Hepatocyte (in vitro differentiated cells): ENCODE results near the gene GTF3C1. TPM values are rescaled to one million over a fixed set of nuclear protein-coding genes. Genes with fewer than 3 reads are reported as not detected.

Experiments
- DNase-seq: peaks from one replicate; pipeline ENCODE4 v3.0.0-alpha.2; 2016; ENCODE audit warnings: low spot score
- H2AFZ ChIP-seq: fragments of 200-600 bp; sonication (generic); 2 replicates; pipeline ENCODE4 v1.6.0; 2016; ENCODE audit warnings: antibody characterized with exemption, mild to moderate bottlenecking
- H3K27ac ChIP-seq: fragments of 200-600 bp; sonication (generic); 2 replicates; pipeline ENCODE4 v1.5.1; 2016; ENCODE audit warnings: mild to moderate bottlenecking
- H3K27me3 ChIP-seq: fragments of 200-600 bp; sonication (generic); 2 replicates; pipeline ENCODE4 v1.6.1; 2016
- H3K36me3 ChIP-seq: fragments of 200-600 bp; sonication (generic); replicated peaks from 2 replicates; pipeline ENCODE4 v1.5.1; 2016; ENCODE audit warnings: low read depth; ENCODE audit not compliant: insufficient read depth
- H3K4me1 ChIP-seq: fragments of 200-600 bp; sonication (generic); 2 replicates; pipeline ENCODE4 v1.5.1; 2016; ENCODE audit warnings: mild to moderate bottlenecking, moderate library complexity; ENCODE audit not compliant: insufficient read depth
- H3K4me2 ChIP-seq: fragments of 200-600 bp; sonication (generic); 2 replicates; pipeline ENCODE4 v1.6.0; 2016
- H3K4me3 ChIP-seq: fragments of 200-600 bp; sonication (generic); 2 replicates; pipeline ENCODE4 v1.5.1; 2016; ENCODE audit warnings: mild to moderate bottlenecking
- H3K79me2 ChIP-seq: fragments of 200-600 bp; sonication (generic); 2 replicates; pipeline ENCODE4 v1.6.0; 2017; ENCODE audit warnings: mild to moderate bottlenecking
- H3K9me2 ChIP-seq: fragments of 200-600 bp; sonication (generic); replicated peaks from 2 replicates; pipeline ENCODE4 v1.6.0; 2017; ENCODE audit warnings: mild to moderate bottlenecking; ENCODE audit not compliant: insufficient read depth
- H3K9me3 ChIP-seq: fragments of 200-600 bp; sonication (generic); 2 replicates; pipeline ENCODE4 v1.5.1; 2016; ENCODE audit warnings: low read depth, mild to moderate bottlenecking
- H4K20me1 ChIP-seq: fragments of 200-600 bp; sonication (generic); 2 replicates; pipeline ENCODE4 v1.6.0; 2016; ENCODE audit warnings: mild to moderate bottlenecking; ENCODE audit not compliant: insufficient read depth, poor library complexity, severe bottlenecking
- EZH2 ChIP-seq: fragments of 200-600 bp; sonication (generic); IDR thresholded peaks from 2 replicates; pipeline ENCODE4 v1.6.1; 2016; ENCODE audit warnings: antibody characterized with exemption, mild to moderate bottlenecking, borderline replicate concordance
- EZH2phosphoT487 ChIP-seq: fragments of 200-600 bp; sonication (generic); IDR thresholded peaks from one replicate; pipeline ENCODE4 v1.6.1; 2018; ENCODE audit warnings: antibody characterized with exemption, mild to moderate bottlenecking, low read depth, moderate library complexity; ENCODE audit not compliant: unreplicated experiment, severe bottlenecking
- WGBS: methylation state at CpG from one replicate; pipeline ENCODE4 v1.1.6; 2016; ENCODE audit warnings: low lambda C conversion rate; ENCODE audit errors: missing lambda C conversion rate; 5-methylcytosine and 5-hydroxymethylcytosine counted together
- polyA plus RNA-seq: library from polyadenylated mRNA; unstranded; fragments of >200 nt; fragmentation: Nextera tagmentation; extraction: Ambion mirVana; gene quantifications from 2 replicates; pipeline ENCODE4 v1.2.1, GENCODE V29; 2016
- total RNA-seq: library from RNA; depleted of rRNA; stranded (reverse); fragments of >200 nt; gene quantifications from 2 replicates; pipeline ENCODE4 v1.2.3, GENCODE V29; 2014
- TF ChIP-seq, protein P1 (sequence below): fragments of 200-600 bp; sonication (generic); IDR thresholded peaks from 2 replicates; pipeline ENCODE4 v1.5.1; 2016; ENCODE audit warnings: antibody characterized with exemption, mild to moderate bottlenecking; ENCODE audit not compliant: poor library complexity

Gene GTF3C1
- total and polyA plus RNA-seq, 2 experiments from 2014 or later = 41.5 to 59.6 TPM

DNA sequence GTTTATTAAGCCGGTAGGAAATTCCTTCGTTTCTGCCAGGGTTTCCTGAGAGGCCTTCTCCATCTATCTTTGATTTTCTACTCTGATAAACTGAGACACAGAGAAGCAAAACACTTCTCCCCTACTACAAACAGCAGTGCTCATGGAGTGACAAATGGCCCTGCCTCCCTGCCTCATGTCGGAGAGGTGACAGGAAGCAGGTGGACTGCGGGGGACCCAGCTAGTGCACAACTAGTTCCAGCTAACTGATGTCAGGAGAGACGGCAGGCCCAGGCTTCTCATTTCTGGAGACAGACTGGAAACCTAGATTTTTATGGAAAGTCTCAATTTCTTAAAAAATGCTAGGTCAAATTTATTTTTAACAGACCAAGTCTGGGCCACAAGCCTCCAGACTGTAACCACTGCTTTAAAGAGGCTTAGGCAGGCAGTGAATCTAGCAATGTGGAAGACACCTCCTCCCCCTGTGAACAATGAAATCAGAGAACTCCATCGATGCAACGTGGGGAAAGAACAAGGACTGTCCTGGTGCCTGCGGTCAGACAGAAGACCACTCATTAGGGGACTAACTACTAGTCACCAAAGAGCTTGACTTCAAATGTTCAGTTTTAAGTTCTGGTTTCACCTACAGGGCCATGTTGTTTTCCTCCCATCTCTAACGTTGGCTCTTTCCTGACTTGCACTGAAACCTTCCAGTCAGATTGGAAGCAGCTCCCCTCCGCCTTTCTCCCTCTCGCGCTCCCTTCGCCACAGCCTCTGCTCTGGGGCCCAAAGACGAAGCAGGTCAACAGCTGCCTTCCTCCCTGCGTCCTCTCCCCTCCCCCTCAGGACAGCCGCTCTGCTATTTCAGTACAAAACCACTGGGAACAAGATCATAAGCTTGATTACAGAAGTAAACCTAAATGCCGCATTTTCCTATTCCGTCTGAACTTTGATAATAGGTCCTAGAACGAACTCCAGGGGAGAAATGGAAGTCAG, 17.6 kb downstream of the GTF3C1 start:
- H3K27me3 ChIP-seq = no peaks in the 10 kb centered on the region
- no peaks in the 10 kb centered on the region for H4K20me1 ChIP-seq
- no peak for DNase-seq
- WGBS = 88% methylated on average over 19 of the region's 19 CpGs
- H3K4me3 ChIP-seq = no peak overlapping the region
- no peaks in the 10 kb centered on the region for H3K4me1 ChIP-seq
- no peak overlapping the region for H3K4me2 ChIP-seq
- no peak overlapping the region for H2AFZ ChIP-seq
- H3K27ac ChIP-seq = no peak overlapping the region
- TF ChIP-seq, protein P1, sequence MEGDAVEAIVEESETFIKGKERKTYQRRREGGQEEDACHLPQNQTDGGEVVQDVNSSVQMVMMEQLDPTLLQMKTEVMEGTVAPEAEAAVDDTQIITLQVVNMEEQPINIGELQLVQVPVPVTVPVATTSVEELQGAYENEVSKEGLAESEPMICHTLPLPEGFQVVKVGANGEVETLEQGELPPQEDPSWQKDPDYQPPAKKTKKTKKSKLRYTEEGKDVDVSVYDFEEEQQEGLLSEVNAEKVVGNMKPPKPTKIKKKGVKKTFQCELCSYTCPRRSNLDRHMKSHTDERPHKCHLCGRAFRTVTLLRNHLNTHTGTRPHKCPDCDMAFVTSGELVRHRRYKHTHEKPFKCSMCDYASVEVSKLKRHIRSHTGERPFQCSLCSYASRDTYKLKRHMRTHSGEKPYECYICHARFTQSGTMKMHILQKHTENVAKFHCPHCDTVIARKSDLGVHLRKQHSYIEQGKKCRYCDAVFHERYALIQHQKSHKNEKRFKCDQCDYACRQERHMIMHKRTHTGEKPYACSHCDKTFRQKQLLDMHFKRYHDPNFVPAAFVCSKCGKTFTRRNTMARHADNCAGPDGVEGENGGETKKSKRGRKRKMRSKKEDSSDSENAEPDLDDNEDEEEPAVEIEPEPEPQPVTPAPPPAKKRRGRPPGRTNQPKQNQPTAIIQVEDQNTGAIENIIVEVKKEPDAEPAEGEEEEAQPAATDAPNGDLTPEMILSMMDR = no peak
- TF ChIP-seq EZH2 = no peak
- no peak for TF ChIP-seq EZH2phosphoT487
- H3K9me2 ChIP-seq = no peaks in the 10 kb centered on the region
- no peaks in the 10 kb centered on the region for H3K9me3 ChIP-seq
- no peaks in the 10 kb centered on the region for H3K36me3 ChIP-seq
- H3K79me2 ChIP-seq = no peaks in the 10 kb centered on the region

DNA sequence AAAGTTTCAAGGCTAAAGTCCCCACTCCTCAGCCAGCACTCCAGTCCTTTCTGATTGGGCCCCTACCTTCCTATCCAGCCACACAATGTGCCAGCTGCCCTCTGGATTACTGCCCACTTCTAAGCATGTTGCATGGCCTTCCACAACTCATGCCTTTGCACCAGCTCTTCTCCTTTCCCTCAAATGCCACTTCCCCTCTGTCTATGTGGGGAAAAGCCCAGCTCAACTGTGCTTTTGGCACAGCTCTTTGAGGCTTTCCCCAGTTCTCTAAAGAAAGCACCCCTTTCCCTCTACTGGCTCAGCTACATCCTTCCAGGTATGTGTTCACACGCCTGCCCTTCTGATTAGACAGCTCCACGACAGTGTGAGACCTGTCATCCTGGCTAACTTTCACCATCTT, 18.5 kb downstream of the GTF3C1 start:
- WGBS = 100% methylated on average over 2 of the region's 2 CpGs
- H3K4me3 ChIP-seq = no peak overlapping the region
- no peaks in the 10 kb centered on the region for H3K27me3 ChIP-seq
- no peaks in the 10 kb centered on the region for H3K36me3 ChIP-seq
- TF ChIP-seq EZH2 (no peak), EZH2phosphoT487 (no peak)
- TF ChIP-seq, protein P1 = no peak
- DNase-seq = no peak
- no peaks in the 10 kb centered on the region for H3K79me2 ChIP-seq
- H3K4me1 ChIP-seq = no peaks in the 10 kb centered on the region
- H3K9me3 ChIP-seq = no peaks in the 10 kb centered on the region
- H4K20me1 ChIP-seq = no peaks in the 10 kb centered on the region
- H3K4me2 ChIP-seq = no peak overlapping the region
- H3K27ac ChIP-seq = no peak overlapping the region
- H2AFZ ChIP-seq = no peak overlapping the region
- H3K9me2 ChIP-seq = no peaks in the 10 kb centered on the region

DNA sequence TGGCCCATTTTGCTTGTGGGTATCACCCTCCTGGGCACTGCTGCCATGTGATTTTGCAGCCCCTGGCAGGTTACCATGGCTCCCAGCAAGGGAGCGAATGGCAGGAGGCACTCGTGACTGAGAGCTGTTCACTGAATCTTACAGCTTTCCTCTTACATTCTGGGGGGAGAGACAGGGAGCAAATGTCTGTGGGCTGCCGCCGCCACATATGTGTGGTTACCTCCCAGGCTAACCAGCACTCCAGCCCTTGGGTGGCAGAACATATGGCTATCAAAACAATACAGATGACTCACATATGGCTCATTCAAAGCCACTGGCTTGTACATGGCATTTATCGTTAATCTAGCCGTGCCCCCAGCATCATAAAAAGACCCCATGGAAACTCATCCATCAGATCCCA, 19.8 kb downstream of the GTF3C1 start:
- Histone ChIP-seq H3K9me2 (no peaks in the 10 kb centered on the region), H3K9me3 (no peaks in the 10 kb centered on the region), H3K36me3 (no peaks in the 10 kb centered on the region), H3K27me3 (no peaks in the 10 kb centered on the region), H4K20me1 (no peaks in the 10 kb centered on the region), H3K4me3 (no peak overlapping the region), H3K4me2 (no peak overlapping the region), H3K4me1 (no peaks in the 10 kb centered on the region), H2AFZ (no peak overlapping the region), H3K27ac (no peak overlapping the region), H3K79me2 (no peaks in the 10 kb centered on the region)
- WGBS = 93% methylated on average over 6 of the region's 6 CpGs
- DNase-seq = no peak
- TF ChIP-seq, protein P1 = no peak
- TF ChIP-seq EZH2phosphoT487 = no peak
- TF ChIP-seq EZH2 = no peak
